H9 (cell line): Measurements from ENCODE around the gene PTPRJ. TPM values are rescaled to one million over a fixed set of nuclear protein-coding genes. Genes with fewer than 3 reads are reported as not detected.

ENCODE experiments used
- DNase-seq: peaks from one replicate; pipeline ENCODE4 v3.0.0-alpha.2; 2017
- H2AFZ ChIP-seq: one replicate; pipeline ENCODE4 v1.6.1; 2013; ENCODE audit warnings: mild to moderate bottlenecking, low read length, control low read depth, moderate library complexity
- H2AK5ac ChIP-seq: 2 replicates; pipeline ENCODE4 v1.6.1; 2013; ENCODE audit warnings: low read length, control low read depth, mixed read lengths; ENCODE audit not compliant: insufficient read length
- H2BK120ac ChIP-seq: one replicate; pipeline ENCODE4 v1.6.1; 2013; ENCODE audit warnings: low read depth, mild to moderate bottlenecking, low read length, control low read depth, inconsistent platforms; ENCODE audit not compliant: poor library complexity, severe bottlenecking
- H2BK12ac ChIP-seq: 2 replicates; pipeline ENCODE4 v1.6.1; 2013; ENCODE audit warnings: low read length, control low read depth, mixed read lengths, low read depth; ENCODE audit not compliant: insufficient read length
- H2BK15ac ChIP-seq: 2 replicates; pipeline ENCODE4 v1.6.1; 2013; ENCODE audit warnings: low read depth, low read length, control low read depth
- H2BK20ac ChIP-seq: one replicate; pipeline ENCODE4 v1.6.1; 2013; ENCODE audit warnings: low read depth, mild to moderate bottlenecking, low read length, control low read depth, inconsistent platforms; ENCODE audit not compliant: poor library complexity, severe bottlenecking
- H2BK5ac ChIP-seq: 2 replicates; pipeline ENCODE4 v1.6.1; 2013; ENCODE audit warnings: low read length, control low read depth, mixed read lengths; ENCODE audit not compliant: insufficient read length
- H3K14ac ChIP-seq: 2 replicates; pipeline ENCODE4 v1.6.1; 2013; ENCODE audit warnings: low read length, control low read depth; ENCODE audit not compliant: insufficient read depth
- H3K18ac ChIP-seq: 2 replicates; pipeline ENCODE4 v1.6.1; 2013; ENCODE audit warnings: low read depth, mild to moderate bottlenecking, mixed read lengths, low read length, control low read depth; ENCODE audit not compliant: insufficient read length
- H3K23ac ChIP-seq: 2 replicates; pipeline ENCODE4 v1.6.1; 2013; ENCODE audit warnings: low read length, control low read depth, mixed read lengths, low read depth; ENCODE audit not compliant: insufficient read length
- H3K23me2 ChIP-seq: 2 replicates; pipeline ENCODE4 v1.6.1; 2013; ENCODE audit warnings: low read depth, mild to moderate bottlenecking, mixed read lengths, low read length, control low read depth; ENCODE audit not compliant: insufficient read length, poor library complexity, severe bottlenecking
- H3K27ac ChIP-seq: 2 replicates; pipeline ENCODE4 v1.5.1; 2013; ENCODE audit warnings: low read length, control low read depth, mixed read lengths, low read depth; ENCODE audit not compliant: insufficient read length
- H3K27me3 ChIP-seq: 2 replicates; pipeline ENCODE4 v1.6.1; 2013; ENCODE audit warnings: low read length, control low read depth, inconsistent platforms; ENCODE audit not compliant: insufficient read depth
- H3K4ac ChIP-seq: 2 replicates; pipeline ENCODE4 v1.6.1; 2013; ENCODE audit warnings: low read depth, mild to moderate bottlenecking, control low read depth, inconsistent platforms, low read length, moderate library complexity
- H3K4me1 ChIP-seq: 2 replicates; pipeline ENCODE4 v1.6.1; 2013; ENCODE audit warnings: low read length, control low read depth, inconsistent platforms; ENCODE audit not compliant: insufficient read depth
- H3K4me2 ChIP-seq: 2 replicates; pipeline ENCODE4 v1.6.1; 2013; ENCODE audit warnings: low read length, control low read depth, mixed read lengths; ENCODE audit not compliant: insufficient read length, insufficient read depth
- H3K56ac ChIP-seq: 2 replicates; pipeline ENCODE4 v1.6.1; 2013; ENCODE audit warnings: low read depth, mild to moderate bottlenecking, mixed read lengths, low read length, control low read depth; ENCODE audit not compliant: insufficient read length
- H3K79me1 ChIP-seq: 2 replicates; pipeline ENCODE4 v1.6.1; 2013; ENCODE audit warnings: low read depth, mild to moderate bottlenecking, moderate library complexity, low read length, control low read depth, inconsistent platforms; ENCODE audit not compliant: insufficient read depth, poor library complexity, severe bottlenecking
- H3K79me2 ChIP-seq: 2 replicates; pipeline ENCODE4 v1.6.1; 2013; ENCODE audit warnings: low read length, control low read depth, inconsistent platforms; ENCODE audit not compliant: insufficient read depth
- H3K9ac ChIP-seq: 2 replicates; pipeline ENCODE4 v1.6.1; 2013; ENCODE audit warnings: low read length, control low read depth, mixed read lengths; ENCODE audit not compliant: insufficient read length; ENCODE audit errors: extremely low read depth
- H3K9me3 ChIP-seq: one replicate; pipeline ENCODE4 v1.6.1; 2013; ENCODE audit warnings: low read depth, low read length, inconsistent platforms; ENCODE audit not compliant: control insufficient read depth
- H3T11ph ChIP-seq: one replicate; pipeline ENCODE4 v1.6.1; 2013; ENCODE audit warnings: mild to moderate bottlenecking, low read length, control low read depth, inconsistent platforms
- H4K20me1 ChIP-seq: one replicate; pipeline ENCODE4 v1.6.1; 2013; ENCODE audit not compliant: control insufficient read depth, insufficient read length, insufficient read depth
- H4K5ac ChIP-seq: 2 replicates; pipeline ENCODE4 v1.6.1; 2013; ENCODE audit warnings: low read depth, mild to moderate bottlenecking, mixed read lengths, low read length, control low read depth; ENCODE audit not compliant: insufficient read length
- H4K8ac ChIP-seq: replicated peaks from 2 replicates; pipeline ENCODE4 v1.6.1; 2013; ENCODE audit warnings: low read length, control low read depth, mixed read lengths, low read depth; ENCODE audit not compliant: insufficient read length
- H4K91ac ChIP-seq: 2 replicates; pipeline ENCODE4 v1.6.1; 2013; ENCODE audit warnings: low read depth, mild to moderate bottlenecking, moderate library complexity, mixed read lengths, low read length, control low read depth; ENCODE audit not compliant: insufficient read length
- H3K27ac Mint-ChIP-seq, 3 experiments: 2 replicates in 2 of 3; 3 replicates in 1 of 3; pipeline ENCODE4 v1.8.0; 2020 to 2021; ENCODE audit warnings: mixed read lengths in 3 of 3, mild to moderate bottlenecking in 1 of 3, moderate library complexity in 1 of 3
- H3K27me3 Mint-ChIP-seq: 2 replicates; pipeline ENCODE4 v1.8.0; 2021; ENCODE audit warnings: low read depth, mild to moderate bottlenecking, moderate library complexity, mixed read lengths
- H3K36me3 Mint-ChIP-seq, 3 experiments: 2 replicates in 2 of 3; 3 replicates in 1 of 3; pipeline ENCODE4 v1.8.0; 2020 to 2021; ENCODE audit warnings: low read depth in 3 of 3, mixed read lengths in 3 of 3; ENCODE audit not compliant: insufficient read depth in 1 of 3
- H3K4me1 Mint-ChIP-seq, 2 experiments: 2 replicates each; pipeline ENCODE4 v1.8.0; 2020; ENCODE audit warnings: mixed read lengths in 2 of 2
- H3K4me3 Mint-ChIP-seq, 2 experiments: 2 replicates in 1 of 2; 3 replicates in 1 of 2; pipeline ENCODE4 v1.8.0; 2020 to 2021; ENCODE audit warnings: mild to moderate bottlenecking in 2 of 2, mixed read lengths in 2 of 2, moderate library complexity in 1 of 2
- H3K9me3 Mint-ChIP-seq, 2 experiments: 2 replicates in 1 of 2; 3 replicates in 1 of 2; pipeline ENCODE4 v1.8.0; 2020; ENCODE audit warnings: mild to moderate bottlenecking in 2 of 2, mixed read lengths in 2 of 2, moderate library complexity in 1 of 2
- CTCF ChIP-seq: fragments of 200-600 bp; sonication (generic); conservative IDR thresholded peaks from 3 replicates; pipeline ENCODE4 v1.8.0; 2021; ENCODE audit warnings: antibody characterized with exemption, mild to moderate bottlenecking
- WGBS: extraction: QIAGEN DNeasy Blood & Tissue Kit; methylation state at CpG from one replicate; pipeline ENCODE4 v1.1.7; 2013; ENCODE audit warnings: missing lambda C conversion rate, low lambda C conversion rate, mixed read lengths; ENCODE audit not compliant: insufficient read length; ENCODE audit errors: extremely low coverage; 5-methylcytosine and 5-hydroxymethylcytosine counted together
- total RNA-seq: library from RNA; stranded (reverse); gene quantifications from 2 replicates; pipeline ENCODE4 v1.2.1, GENCODE V29; 2021

The PTPRJ gene
- total RNA-seq, 1 experiment from 2014 or later, result 10.6 TPM

GRCh38 chr11:47986219-47986618 is 5.9 kb downstream of the PTPRJ start:
- H3T11ph ChIP-seq, result no peak overlapping the region
- no peak overlapping the region for H3K18ac ChIP-seq
- H3K9me3 ChIP-seq, result no peaks in the 10 kb centered on the region
- H4K5ac ChIP-seq, result no peak overlapping the region
- H2BK120ac ChIP-seq, result no peak overlapping the region
- H3K4me1 ChIP-seq, result no peaks in the 10 kb centered on the region; the same call in 1 of the 2 replicates
- no peak for DNase-seq
- no peak overlapping the region for H3K9ac ChIP-seq
- no peak overlapping the region for H3K56ac ChIP-seq
- no peaks in the 10 kb centered on the region for H3K27me3 ChIP-seq
- no CpG with 5 or more reads among the region's 5 CpGs for WGBS
- H2BK20ac ChIP-seq, result no peak overlapping the region
- no peak overlapping the region for H2AFZ ChIP-seq
- Mint-ChIP-seq H3K4me1 (peaks cover 17 to 36% of the 10 kb centered on the region in 2 experiments), H3K36me3 (peaks cover 0 to 3% (median 2%) of the 10 kb centered on the region in 3 experiments; a peak in 2 of 7 replicates), H3K9me3 (no peaks in the 10 kb centered on the region), H3K4me3 (no peak overlapping the region), H3K27me3 (peaks cover 7% of the 10 kb centered on the region), H3K27ac (peak overlapping the region in 1 of 3 experiments; percentile 81; a peak in 3 of 7 replicates)
- H3K79me1 ChIP-seq, result no peaks in the 10 kb centered on the region
- H3K79me2 ChIP-seq, result peaks cover 2% of the 10 kb centered on the region; the same call in 1 of the 2 replicates
- H2BK12ac ChIP-seq, result no peak overlapping the region
- H3K4ac ChIP-seq, result no peak overlapping the region
- H4K20me1 ChIP-seq, result no peaks in the 10 kb centered on the region
- H3K14ac ChIP-seq, result no peak overlapping the region
- H3K23ac ChIP-seq, result no peak overlapping the region
- H2AK5ac ChIP-seq, result no peak overlapping the region
- peaks cover 6% of the 10 kb centered on the region for H3K23me2 ChIP-seq
- no peak overlapping the region for H4K8ac ChIP-seq
- no peak overlapping the region for H4K91ac ChIP-seq
- H3K4me2 ChIP-seq, result no peak overlapping the region
- H2BK5ac ChIP-seq, result no peak overlapping the region
- no peak overlapping the region for H2BK15ac ChIP-seq
- TF ChIP-seq CTCF, result no peak
- H3K27ac ChIP-seq, result no peak overlapping the region
